ENCODE results near the gene CDH22.

DNA sequence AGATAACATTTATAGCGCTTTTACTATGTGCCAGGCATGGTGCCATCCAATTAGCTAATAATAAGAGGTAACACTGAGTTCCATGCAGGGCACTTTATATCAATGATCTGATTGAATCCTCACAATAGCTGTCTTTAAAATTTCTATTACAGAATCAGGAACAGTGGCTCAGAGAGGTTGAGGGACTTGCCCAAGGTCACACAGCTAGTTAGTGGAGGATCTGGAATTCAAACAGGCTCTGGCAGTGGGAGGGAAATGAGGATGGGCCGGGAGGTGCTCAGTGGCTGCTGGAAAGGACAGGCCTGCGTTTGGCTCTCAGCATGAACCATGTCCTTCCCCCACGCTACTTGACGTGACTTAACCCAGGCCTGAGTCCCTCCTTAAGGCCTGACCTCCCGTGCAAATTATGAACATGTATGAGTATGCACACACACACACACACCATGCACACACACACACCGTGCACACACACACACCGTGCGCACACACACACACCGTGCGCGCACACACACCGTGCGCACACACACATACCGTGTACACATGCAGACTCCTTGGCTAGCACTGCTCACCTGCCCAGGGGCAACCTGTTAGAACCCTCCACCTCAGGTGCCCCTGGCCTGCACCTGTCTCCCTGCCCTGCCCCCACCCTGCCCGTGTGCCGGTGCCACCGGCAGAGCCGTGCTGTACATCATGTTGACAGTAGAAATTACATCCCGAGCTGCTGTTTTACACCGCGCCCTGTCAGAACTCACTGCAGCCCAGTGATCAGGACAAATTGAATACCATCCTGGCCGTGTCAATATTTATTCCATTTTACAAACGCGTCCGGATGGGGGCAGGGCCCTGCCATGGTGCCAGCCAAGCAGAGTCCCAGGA is 43.7 kb downstream of the CDH22 start:
- TF ChIP-seq, protein P1, sequence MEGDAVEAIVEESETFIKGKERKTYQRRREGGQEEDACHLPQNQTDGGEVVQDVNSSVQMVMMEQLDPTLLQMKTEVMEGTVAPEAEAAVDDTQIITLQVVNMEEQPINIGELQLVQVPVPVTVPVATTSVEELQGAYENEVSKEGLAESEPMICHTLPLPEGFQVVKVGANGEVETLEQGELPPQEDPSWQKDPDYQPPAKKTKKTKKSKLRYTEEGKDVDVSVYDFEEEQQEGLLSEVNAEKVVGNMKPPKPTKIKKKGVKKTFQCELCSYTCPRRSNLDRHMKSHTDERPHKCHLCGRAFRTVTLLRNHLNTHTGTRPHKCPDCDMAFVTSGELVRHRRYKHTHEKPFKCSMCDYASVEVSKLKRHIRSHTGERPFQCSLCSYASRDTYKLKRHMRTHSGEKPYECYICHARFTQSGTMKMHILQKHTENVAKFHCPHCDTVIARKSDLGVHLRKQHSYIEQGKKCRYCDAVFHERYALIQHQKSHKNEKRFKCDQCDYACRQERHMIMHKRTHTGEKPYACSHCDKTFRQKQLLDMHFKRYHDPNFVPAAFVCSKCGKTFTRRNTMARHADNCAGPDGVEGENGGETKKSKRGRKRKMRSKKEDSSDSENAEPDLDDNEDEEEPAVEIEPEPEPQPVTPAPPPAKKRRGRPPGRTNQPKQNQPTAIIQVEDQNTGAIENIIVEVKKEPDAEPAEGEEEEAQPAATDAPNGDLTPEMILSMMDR (IDR thresholded peaks at IDR 0.05 in 4 of 5, conservative IDR thresholded peaks at IDR 0.05 in 1 of 5), result no peak
- no peak for TF ChIP-seq POLR2A (IDR thresholded peaks at IDR 0.05)
